Esophagus muscularis mucosa (tissue), 4 donors: ENCODE data around the gene PAQR7. TPM values are rescaled to one million over a fixed set of nuclear protein-coding genes. Genes with fewer than 3 reads are reported as not detected.

Experiments
- DNase-seq: peaks from one replicate; pipeline ENCODE4 v3.0.0-alpha.2; 2017; ENCODE audit errors: extremely low spot score
- H3K27ac ChIP-seq, 4 donors: fragments of 200-600 bp; sonication (generic); replicated peaks in 1 of 4; 1 replicate in 3 of 4; 2 replicates in 1 of 4; pipeline ENCODE4 v1.5.1; 2016 to 2019; ENCODE audit warnings: mild to moderate bottlenecking in 1 of 4
- H3K27me3 ChIP-seq, 4 donors: fragments of 200-600 bp; sonication (generic); one replicate each; pipeline versions ENCODE4 v1.5.1 to v1.6.0; 2016 to 2019
- H3K36me3 ChIP-seq, 4 donors: fragments of 200-600 bp; sonication (generic); one replicate each; pipeline ENCODE4 v1.5.1; 2016 to 2019
- H3K4me1 ChIP-seq, 4 donors: fragments of 200-600 bp; sonication (generic); one replicate each; pipeline ENCODE4 v1.5.1; 2016 to 2019
- H3K4me3 ChIP-seq, 4 donors: fragments of 200-600 bp; sonication (generic); 1 replicate in 2 of 4; 2 replicates in 2 of 4; pipeline ENCODE4 v1.5.1; 2016 to 2019; ENCODE audit warnings: mild to moderate bottlenecking in 4 of 4, moderate library complexity in 1 of 4
- H3K9me3 ChIP-seq, 4 donors: fragments of 200-600 bp; sonication (generic); 1 replicate in 3 of 4; 2 replicates in 1 of 4; pipeline ENCODE4 v1.5.1; 2016 to 2019
- CTCF ChIP-seq, 3 experiments: fragments of 200-600 bp in 2 of 3; fragments of 450-650 bp in 1 of 3; sonication (generic) in 2 of 3; IDR thresholded peaks; one replicate each; pipeline ENCODE4 v1.5.1; 2017 to 2019; ENCODE audit warnings: antibody characterized with exemption in 3 of 3, mild to moderate bottlenecking in 2 of 3, moderate library complexity in 1 of 3
- EP300 ChIP-seq: sonication (generic); formaldehyde crosslinking; IDR thresholded peaks from one replicate; pipeline ENCODE4 v1.6.1; 2017; ENCODE audit warnings: antibody characterized with exemption
- POLR2A ChIP-seq: fragments of 450-650 bp; IDR thresholded peaks from one replicate; pipeline ENCODE4 v1.6.1; 2017; ENCODE audit warnings: antibody characterized with exemption, moderate library complexity, mild to moderate bottlenecking, low read depth
- POLR2AphosphoS5 ChIP-seq, 2 donors: sonication (generic); formaldehyde crosslinking; IDR thresholded peaks; one replicate each; pipeline ENCODE4 v1.6.1; 2017; ENCODE audit warnings: antibody characterized with exemption in 2 of 2
- WGBS: methylation state at CpG from one replicate; pipeline ENCODE4 v1.1.5; 2018; 5-methylcytosine and 5-hydroxymethylcytosine counted together
- intact Hi-C: fragments of 100-400 bp; cut with DNase I; formaldehyde crosslinking; loops from one replicate; pipeline ENCODE4 v1.15.1; 2023
- total RNA-seq, 4 donors: library from RNA; depleted of rRNA; stranded (reverse); fragments of >200 nt; gene quantifications; one replicate each; pipeline versions ENCODE4 v1.1.0 to v1.2.1, GENCODE V29; 2016

PAQR7 gene
- total RNA-seq, 4 donors from 2014 or later = 4.6 to 9.3 (median 8.0) TPM

GRCh38 chr1:25833158-25833557, 42.4 kb downstream of the PAQR7 start:
- no peak for TF ChIP-seq POLR2AphosphoS5 (IDR thresholded peaks at IDR 0.05)
- no peak for TF ChIP-seq EP300
- TF ChIP-seq POLR2A = no peak
- no peak for TF ChIP-seq CTCF (IDR thresholded peaks at IDR 0.05)
- 97% methylated on average over 5 of the region's 5 CpGs for WGBS
- H3K4me3 ChIP-seq = no peak overlapping the region
- H3K27ac ChIP-seq = no peak overlapping the region
- intact Hi-C loops = no loop called here
- no peaks in the 10 kb centered on the region for H3K27me3 ChIP-seq
- peaks cover 56 to 68% (median 61%) of the 10 kb centered on the region in 4 donors for H3K36me3 ChIP-seq
- H3K4me1 ChIP-seq = peaks cover 0 to 4% (median 0%) of the 10 kb centered on the region in 4 donors
- no peaks in the 10 kb centered on the region for H3K9me3 ChIP-seq
- no peak for DNase-seq

GRCh38 chr1:25832336-25833037, 43.0 kb downstream of the PAQR7 start:
- 85% methylated on average over 6 of the region's 6 CpGs for WGBS

GRCh38 chr1:25831569-25832196, 43.8 kb downstream of the PAQR7 start:
- TF ChIP-seq EP300 = no peak
- TF ChIP-seq POLR2AphosphoS5 (IDR thresholded peaks at IDR 0.05) = no peak
- no peaks in the 10 kb centered on the region for H3K9me3 ChIP-seq
- WGBS = 62% methylated on average over 5 of the region's 5 CpGs
- H3K27ac ChIP-seq = no peak overlapping the region
- no peaks in the 10 kb centered on the region for H3K27me3 ChIP-seq
- H3K36me3 ChIP-seq = peaks cover 71 to 83% (median 76%) of the 10 kb centered on the region in 4 donors
- no peak for DNase-seq
- no peak overlapping the region for H3K4me3 ChIP-seq
- H3K4me1 ChIP-seq = peaks cover 0 to 4% (median 0%) of the 10 kb centered on the region in 4 donors
- intact Hi-C loops = no loop called here

More at GRCh38 chr1:25832336-25833037, 43.0 kb downstream of the PAQR7 start:
- H3K27me3 ChIP-seq = no peaks in the 10 kb centered on the region
- no peak for DNase-seq
- no peak for TF ChIP-seq CTCF (IDR thresholded peaks at IDR 0.05)
- no peak for TF ChIP-seq EP300
- TF ChIP-seq POLR2A = no peak
- TF ChIP-seq POLR2AphosphoS5 (IDR thresholded peaks at IDR 0.05) = no peak
- intact Hi-C loops = no loop called here
- peaks cover 0 to 4% (median 0%) of the 10 kb centered on the region in 4 donors for H3K4me1 ChIP-seq
- H3K36me3 ChIP-seq = peaks cover 63 to 75% (median 68%) of the 10 kb centered on the region in 4 donors
- no peak overlapping the region for H3K27ac ChIP-seq
- no peak overlapping the region for H3K4me3 ChIP-seq
- no peaks in the 10 kb centered on the region for H3K9me3 ChIP-seq

GRCh38 chr1:25829046-25829445, 46.5 kb downstream of the PAQR7 start:
- Histone ChIP-seq H3K27me3 (no peaks in the 10 kb centered on the region), H3K36me3 (peaks cover 79 to 90% (median 85%) of the 10 kb centered on the region in 4 donors), H3K4me1 (peaks cover 0 to 16% (median 9%) of the 10 kb centered on the region in 4 donors), H3K9me3 (no peaks in the 10 kb centered on the region), H3K27ac (no peak overlapping the region), H3K4me3 (no peak overlapping the region)
- intact Hi-C loops = no loop called here
- DNase-seq = no peak
- 71% methylated on average over 1 of the region's 1 CpG for WGBS
- TF ChIP-seq POLR2AphosphoS5 (IDR thresholded peaks at IDR 0.05) = no peak
- TF ChIP-seq EP300 = no peak
- TF ChIP-seq POLR2A = no peak
- no peak for TF ChIP-seq CTCF (IDR thresholded peaks at IDR 0.05)

GRCh38 chr1:25828491-25828890, 47.0 kb downstream of the PAQR7 start:
- H3K4me3 ChIP-seq = no peak overlapping the region
- intact Hi-C loops = no loop called here
- no peak for TF ChIP-seq POLR2AphosphoS5 (IDR thresholded peaks at IDR 0.05)
- TF ChIP-seq POLR2A = no peak
- TF ChIP-seq CTCF (IDR thresholded peaks at IDR 0.05) = no peak
- no peaks in the 10 kb centered on the region for H3K9me3 ChIP-seq
- peaks cover 76 to 90% (median 80%) of the 10 kb centered on the region in 4 donors for H3K36me3 ChIP-seq
- peaks cover 0 to 21% (median 9%) of the 10 kb centered on the region in 4 donors for H3K4me1 ChIP-seq
- no peak overlapping the region for H3K27ac ChIP-seq
- WGBS = 54% methylated on average over 3 of the region's 3 CpGs
- DNase-seq = no peak
- H3K27me3 ChIP-seq = no peaks in the 10 kb centered on the region
